Activated CD8-positive, alpha-beta memory T cell treated with anti-CD3 and anti-CD28 coated beads, Interleukin-2, amount 10 ng/mL, durations not matched to agents 7 days and 5 days (primary cell): ENCODE measurements around the gene RGS17. TPM values are rescaled to one million over a fixed set of nuclear protein-coding genes. Genes with fewer than 3 reads are reported as not detected.

Source experiments
- ATAC-seq: fragments of 150-1000 bp; cut with Tn5 transposase; one replicate; pipeline ENCODE4 v1.10.0; 2021; ENCODE audit warnings: moderate library complexity
- CTCF ChIA-PET: fragments of 350-600 bp; sonication (Branson Sonifier 250); formaldehyde crosslinking; loops from one replicate; lab custom pipeline; 2021; ENCODE audit warnings: antibody characterized with exemption; lab: Charles Lee
- DNase-seq: peaks from one replicate; pipeline ENCODE4 v3.0.0-alpha.2; 2020
- H3K27ac Mint-ChIP-seq: one replicate; pipeline ENCODE4 v1.8.0; 2021; ENCODE audit warnings: mild to moderate bottlenecking, mixed read lengths
- H3K27me3 Mint-ChIP-seq: one replicate; pipeline ENCODE4 v1.8.0; 2021; ENCODE audit warnings: mixed read lengths
- H3K36me3 Mint-ChIP-seq: one replicate; pipeline ENCODE4 v1.8.0; 2021; ENCODE audit warnings: mild to moderate bottlenecking, mixed read lengths
- H3K4me1 Mint-ChIP-seq: one replicate; pipeline ENCODE4 v1.8.0; 2021; ENCODE audit warnings: mixed read lengths
- H3K4me3 Mint-ChIP-seq: one replicate; pipeline ENCODE4 v1.8.0; 2021; ENCODE audit warnings: mild to moderate bottlenecking, moderate library complexity, mixed read lengths
- H3K9me3 Mint-ChIP-seq: one replicate; pipeline ENCODE4 v1.8.0; 2022; ENCODE audit warnings: low read depth, mixed read lengths
- total RNA-seq, 2 experiments: library from RNA; stranded (reverse); gene quantifications; one replicate each; pipeline ENCODE4 v1.2.3, GENCODE V29; 2021

RGS17 gene
- total RNA-seq, 2 experiments from 2014 or later, result not detected

- no peak overlapping the region for H3K4me3 Mint-ChIP-seq
- no peaks in the 10 kb centered on the region for H3K4me1 Mint-ChIP-seq
- ATAC-seq, result no peak
- no peaks in the 10 kb centered on the region for H3K27me3 Mint-ChIP-seq
- no peak overlapping the region for H3K27ac Mint-ChIP-seq
- CTCF ChIA-PET, result no interaction called here
- DNase-seq, result no peak
- H3K36me3 Mint-ChIP-seq, result no peaks in the 10 kb centered on the region
- H3K9me3 Mint-ChIP-seq, result no peaks in the 10 kb centered on the region
These were observed 44.7 kb downstream of the RGS17 start for GRCh38 chr6:153086225-153086990.

GRCh38 chr6:153085239-153085638, 45.8 kb downstream of the RGS17 start:
- CTCF ChIA-PET, result no interaction called here
- no peak overlapping the region for H3K27ac Mint-ChIP-seq
- H3K36me3 Mint-ChIP-seq, result no peaks in the 10 kb centered on the region
- no peaks in the 10 kb centered on the region for H3K27me3 Mint-ChIP-seq
- ATAC-seq, result no peak
- no peaks in the 10 kb centered on the region for H3K9me3 Mint-ChIP-seq
- H3K4me1 Mint-ChIP-seq, result no peaks in the 10 kb centered on the region
- DNase-seq, result no peak
- H3K4me3 Mint-ChIP-seq, result no peak overlapping the region

GRCh38 chr6:153084393-153084792, 46.7 kb downstream of the RGS17 start:
- H3K27me3 Mint-ChIP-seq, result no peaks in the 10 kb centered on the region
- H3K27ac Mint-ChIP-seq, result no peak overlapping the region
- CTCF ChIA-PET, result no interaction called here
- ATAC-seq (no peak), DNase-seq (no peak)
- no peaks in the 10 kb centered on the region for H3K36me3 Mint-ChIP-seq
- H3K9me3 Mint-ChIP-seq, result no peaks in the 10 kb centered on the region
- H3K4me3 Mint-ChIP-seq, result no peak overlapping the region
- no peaks in the 10 kb centered on the region for H3K4me1 Mint-ChIP-seq

- no peaks in the 10 kb centered on the region for H3K36me3 Mint-ChIP-seq
- H3K27me3 Mint-ChIP-seq, result no peaks in the 10 kb centered on the region
- no peak overlapping the region for H3K27ac Mint-ChIP-seq
- CTCF ChIA-PET, result no interaction called here
- ATAC-seq (no peak), DNase-seq (no peak)
- no peaks in the 10 kb centered on the region for H3K4me1 Mint-ChIP-seq
- H3K9me3 Mint-ChIP-seq, result no peaks in the 10 kb centered on the region
- H3K4me3 Mint-ChIP-seq, result no peak overlapping the region
These were observed 47.2 kb downstream of the RGS17 start for GRCh38 chr6:153083869-153084268.

GRCh38 chr6:153081914-153082313, 49.2 kb downstream of the RGS17 start:
- Mint-ChIP-seq H3K27ac (no peak overlapping the region), H3K36me3 (no peaks in the 10 kb centered on the region), H3K4me3 (no peak overlapping the region), H3K4me1 (no peaks in the 10 kb centered on the region), H3K27me3 (no peaks in the 10 kb centered on the region), H3K9me3 (no peaks in the 10 kb centered on the region)
- DNase-seq, result no peak
- no peak for ATAC-seq
- CTCF ChIA-PET, result no interaction called here

GRCh38 chr6:153076431-153076830, 54.7 kb downstream of the RGS17 start:
- Mint-ChIP-seq H3K4me1 (no peaks in the 10 kb centered on the region), H3K9me3 (no peaks in the 10 kb centered on the region), H3K4me3 (no peak overlapping the region)

GRCh38 chr6:153074761-153075160, 56.3 kb downstream of the RGS17 start:
- Mint-ChIP-seq H3K9me3 (no peaks in the 10 kb centered on the region), H3K4me3 (no peak overlapping the region), H3K27ac (no peak overlapping the region), H3K27me3 (peaks cover 3% of the 10 kb centered on the region), H3K36me3 (no peaks in the 10 kb centered on the region), H3K4me1 (no peaks in the 10 kb centered on the region)
- CTCF ChIA-PET, result no interaction called here
- ATAC-seq (no peak), DNase-seq (no peak)

More at GRCh38 chr6:153076431-153076830, 54.7 kb downstream of the RGS17 start:
- CTCF ChIA-PET, result no interaction called here
- no peak for DNase-seq
- Mint-ChIP-seq H3K27me3 (peaks cover 3% of the 10 kb centered on the region), H3K36me3 (no peaks in the 10 kb centered on the region), H3K27ac (no peak overlapping the region)
- ATAC-seq, result no peak

- Mint-ChIP-seq H3K36me3 (no peaks in the 10 kb centered on the region), H3K27ac (no peak overlapping the region), H3K4me1 (no peaks in the 10 kb centered on the region), H3K9me3 (no peaks in the 10 kb centered on the region), H3K4me3 (no peak overlapping the region), H3K27me3 (peaks cover 3% of the 10 kb centered on the region)
- CTCF ChIA-PET, result no interaction called here
- DNase-seq (no peak), ATAC-seq (no peak)
These were observed 57.2 kb downstream of the RGS17 start for GRCh38 chr6:153073841-153074240.

GRCh38 chr6:153070756-153071155, 60.3 kb downstream of the RGS17 start:
- Mint-ChIP-seq H3K4me1 (no peaks in the 10 kb centered on the region), H3K27ac (no peak overlapping the region), H3K4me3 (no peak overlapping the region), H3K9me3 (no peaks in the 10 kb centered on the region), H3K36me3 (no peaks in the 10 kb centered on the region), H3K27me3 (peaks cover 3% of the 10 kb centered on the region)
- no peak for ATAC-seq
- no peak for DNase-seq
- CTCF ChIA-PET, result no interaction called here

GRCh38 chr6:153069897-153070296, 61.2 kb downstream of the RGS17 start:
- no peak for DNase-seq
- peaks cover 3% of the 10 kb centered on the region for H3K27me3 Mint-ChIP-seq
- ATAC-seq, result no peak
- no peak overlapping the region for H3K27ac Mint-ChIP-seq
- CTCF ChIA-PET, result no interaction called here
- H3K4me1 Mint-ChIP-seq, result no peaks in the 10 kb centered on the region
- H3K36me3 Mint-ChIP-seq, result no peaks in the 10 kb centered on the region
- no peaks in the 10 kb centered on the region for H3K9me3 Mint-ChIP-seq
- H3K4me3 Mint-ChIP-seq, result no peak overlapping the region

- Mint-ChIP-seq H3K4me1 (no peaks in the 10 kb centered on the region), H3K27ac (no peak overlapping the region), H3K36me3 (no peaks in the 10 kb centered on the region), H3K9me3 (no peaks in the 10 kb centered on the region), H3K4me3 (no peak overlapping the region), H3K27me3 (no peaks in the 10 kb centered on the region)
- CTCF ChIA-PET, result no interaction called here
- ATAC-seq (no peak), DNase-seq (no peak)
These were observed 65.9 kb downstream of the RGS17 start for GRCh38 chr6:153065222-153065621.

GRCh38 chr6:153063936-153064335, 67.1 kb downstream of the RGS17 start:
- no peak overlapping the region for H3K27ac Mint-ChIP-seq
- CTCF ChIA-PET, result no interaction called here
- H3K4me1 Mint-ChIP-seq, result no peaks in the 10 kb centered on the region

GRCh38 chr6:153062516-153062915, 68.6 kb downstream of the RGS17 start:
- Mint-ChIP-seq H3K27me3 (no peaks in the 10 kb centered on the region), H3K4me3 (no peak overlapping the region), H3K36me3 (no peaks in the 10 kb centered on the region), H3K27ac (no peak overlapping the region), H3K4me1 (no peaks in the 10 kb centered on the region), H3K9me3 (no peaks in the 10 kb centered on the region)
- DNase-seq, result no peak
- no peak for ATAC-seq
- CTCF ChIA-PET, result no interaction called here

More at GRCh38 chr6:153063936-153064335, 67.1 kb downstream of the RGS17 start:
- no peaks in the 10 kb centered on the region for H3K9me3 Mint-ChIP-seq
- DNase-seq (no peak), ATAC-seq (no peak)
- no peak overlapping the region for H3K4me3 Mint-ChIP-seq
- no peaks in the 10 kb centered on the region for H3K36me3 Mint-ChIP-seq
- no peaks in the 10 kb centered on the region for H3K27me3 Mint-ChIP-seq

- Mint-ChIP-seq H3K4me3 (no peak overlapping the region), H3K9me3 (no peaks in the 10 kb centered on the region)
- CTCF ChIA-PET, result no interaction called here
These were observed 71.3 kb downstream of the RGS17 start for GRCh38 chr6:153059757-153060156.

More at GRCh38 chr6:153059757-153060156, 71.3 kb downstream of the RGS17 start:
- ATAC-seq (no peak), DNase-seq (no peak)
- Mint-ChIP-seq H3K27ac (no peak overlapping the region), H3K36me3 (no peaks in the 10 kb centered on the region), H3K4me1 (no peaks in the 10 kb centered on the region), H3K27me3 (no peaks in the 10 kb centered on the region)
